H9 (cell line): ENCODE measurements around the gene SHB. TPM values are rescaled to one million over a fixed set of nuclear protein-coding genes. Genes with fewer than 3 reads are reported as not detected.

ENCODE experiments used
- DNase-seq: peaks from one replicate; pipeline ENCODE4 v3.0.0-alpha.2; 2017
- H2AFZ ChIP-seq: one replicate; pipeline ENCODE4 v1.6.1; 2013; ENCODE audit warnings: mild to moderate bottlenecking, low read length, control low read depth, moderate library complexity
- H2AK5ac ChIP-seq: 2 replicates; pipeline ENCODE4 v1.6.1; 2013; ENCODE audit warnings: low read length, control low read depth, mixed read lengths; ENCODE audit not compliant: insufficient read length
- H2BK120ac ChIP-seq: one replicate; pipeline ENCODE4 v1.6.1; 2013; ENCODE audit warnings: low read depth, mild to moderate bottlenecking, low read length, control low read depth, inconsistent platforms; ENCODE audit not compliant: poor library complexity, severe bottlenecking
- H2BK12ac ChIP-seq: 2 replicates; pipeline ENCODE4 v1.6.1; 2013; ENCODE audit warnings: low read length, control low read depth, mixed read lengths, low read depth; ENCODE audit not compliant: insufficient read length
- H2BK15ac ChIP-seq: 2 replicates; pipeline ENCODE4 v1.6.1; 2013; ENCODE audit warnings: low read depth, low read length, control low read depth
- H2BK20ac ChIP-seq: one replicate; pipeline ENCODE4 v1.6.1; 2013; ENCODE audit warnings: low read depth, mild to moderate bottlenecking, low read length, control low read depth, inconsistent platforms; ENCODE audit not compliant: poor library complexity, severe bottlenecking
- H2BK5ac ChIP-seq: 2 replicates; pipeline ENCODE4 v1.6.1; 2013; ENCODE audit warnings: low read length, control low read depth, mixed read lengths; ENCODE audit not compliant: insufficient read length
- H3K14ac ChIP-seq: 2 replicates; pipeline ENCODE4 v1.6.1; 2013; ENCODE audit warnings: low read length, control low read depth; ENCODE audit not compliant: insufficient read depth
- H3K18ac ChIP-seq: 2 replicates; pipeline ENCODE4 v1.6.1; 2013; ENCODE audit warnings: low read depth, mild to moderate bottlenecking, mixed read lengths, low read length, control low read depth; ENCODE audit not compliant: insufficient read length
- H3K23ac ChIP-seq: 2 replicates; pipeline ENCODE4 v1.6.1; 2013; ENCODE audit warnings: low read length, control low read depth, mixed read lengths, low read depth; ENCODE audit not compliant: insufficient read length
- H3K23me2 ChIP-seq: 2 replicates; pipeline ENCODE4 v1.6.1; 2013; ENCODE audit warnings: low read depth, mild to moderate bottlenecking, mixed read lengths, low read length, control low read depth; ENCODE audit not compliant: insufficient read length, poor library complexity, severe bottlenecking
- H3K27ac ChIP-seq: 2 replicates; pipeline ENCODE4 v1.5.1; 2013; ENCODE audit warnings: low read length, control low read depth, mixed read lengths, low read depth; ENCODE audit not compliant: insufficient read length
- H3K27me3 ChIP-seq: 2 replicates; pipeline ENCODE4 v1.6.1; 2013; ENCODE audit warnings: low read length, control low read depth, inconsistent platforms; ENCODE audit not compliant: insufficient read depth
- H3K4ac ChIP-seq: 2 replicates; pipeline ENCODE4 v1.6.1; 2013; ENCODE audit warnings: low read depth, mild to moderate bottlenecking, control low read depth, inconsistent platforms, low read length, moderate library complexity
- H3K4me1 ChIP-seq: 2 replicates; pipeline ENCODE4 v1.6.1; 2013; ENCODE audit warnings: low read length, control low read depth, inconsistent platforms; ENCODE audit not compliant: insufficient read depth
- H3K4me2 ChIP-seq: 2 replicates; pipeline ENCODE4 v1.6.1; 2013; ENCODE audit warnings: low read length, control low read depth, mixed read lengths; ENCODE audit not compliant: insufficient read length, insufficient read depth
- H3K56ac ChIP-seq: 2 replicates; pipeline ENCODE4 v1.6.1; 2013; ENCODE audit warnings: low read depth, mild to moderate bottlenecking, mixed read lengths, low read length, control low read depth; ENCODE audit not compliant: insufficient read length
- H3K79me1 ChIP-seq: 2 replicates; pipeline ENCODE4 v1.6.1; 2013; ENCODE audit warnings: low read depth, mild to moderate bottlenecking, moderate library complexity, low read length, control low read depth, inconsistent platforms; ENCODE audit not compliant: insufficient read depth, poor library complexity, severe bottlenecking
- H3K79me2 ChIP-seq: 2 replicates; pipeline ENCODE4 v1.6.1; 2013; ENCODE audit warnings: low read length, control low read depth, inconsistent platforms; ENCODE audit not compliant: insufficient read depth
- H3K9ac ChIP-seq: 2 replicates; pipeline ENCODE4 v1.6.1; 2013; ENCODE audit warnings: low read length, control low read depth, mixed read lengths; ENCODE audit not compliant: insufficient read length; ENCODE audit errors: extremely low read depth
- H3K9me3 ChIP-seq: one replicate; pipeline ENCODE4 v1.6.1; 2013; ENCODE audit warnings: low read depth, low read length, inconsistent platforms; ENCODE audit not compliant: control insufficient read depth
- H3T11ph ChIP-seq: one replicate; pipeline ENCODE4 v1.6.1; 2013; ENCODE audit warnings: mild to moderate bottlenecking, low read length, control low read depth, inconsistent platforms
- H4K20me1 ChIP-seq: one replicate; pipeline ENCODE4 v1.6.1; 2013; ENCODE audit not compliant: control insufficient read depth, insufficient read length, insufficient read depth
- H4K5ac ChIP-seq: 2 replicates; pipeline ENCODE4 v1.6.1; 2013; ENCODE audit warnings: low read depth, mild to moderate bottlenecking, mixed read lengths, low read length, control low read depth; ENCODE audit not compliant: insufficient read length
- H4K8ac ChIP-seq: replicated peaks from 2 replicates; pipeline ENCODE4 v1.6.1; 2013; ENCODE audit warnings: low read length, control low read depth, mixed read lengths, low read depth; ENCODE audit not compliant: insufficient read length
- H4K91ac ChIP-seq: 2 replicates; pipeline ENCODE4 v1.6.1; 2013; ENCODE audit warnings: low read depth, mild to moderate bottlenecking, moderate library complexity, mixed read lengths, low read length, control low read depth; ENCODE audit not compliant: insufficient read length
- H3K27ac Mint-ChIP-seq, 3 experiments: 2 replicates in 2 of 3; 3 replicates in 1 of 3; pipeline ENCODE4 v1.8.0; 2020 to 2021; ENCODE audit warnings: mixed read lengths in 3 of 3, mild to moderate bottlenecking in 1 of 3, moderate library complexity in 1 of 3
- H3K27me3 Mint-ChIP-seq: 2 replicates; pipeline ENCODE4 v1.8.0; 2021; ENCODE audit warnings: low read depth, mild to moderate bottlenecking, moderate library complexity, mixed read lengths
- H3K36me3 Mint-ChIP-seq, 3 experiments: 2 replicates in 2 of 3; 3 replicates in 1 of 3; pipeline ENCODE4 v1.8.0; 2020 to 2021; ENCODE audit warnings: low read depth in 3 of 3, mixed read lengths in 3 of 3; ENCODE audit not compliant: insufficient read depth in 1 of 3
- H3K4me1 Mint-ChIP-seq, 2 experiments: 2 replicates each; pipeline ENCODE4 v1.8.0; 2020; ENCODE audit warnings: mixed read lengths in 2 of 2
- H3K4me3 Mint-ChIP-seq, 2 experiments: 2 replicates in 1 of 2; 3 replicates in 1 of 2; pipeline ENCODE4 v1.8.0; 2020 to 2021; ENCODE audit warnings: mild to moderate bottlenecking in 2 of 2, mixed read lengths in 2 of 2, moderate library complexity in 1 of 2
- H3K9me3 Mint-ChIP-seq, 2 experiments: 2 replicates in 1 of 2; 3 replicates in 1 of 2; pipeline ENCODE4 v1.8.0; 2020; ENCODE audit warnings: mild to moderate bottlenecking in 2 of 2, mixed read lengths in 2 of 2, moderate library complexity in 1 of 2
- CTCF ChIP-seq: fragments of 200-600 bp; sonication (generic); conservative IDR thresholded peaks from 3 replicates; pipeline ENCODE4 v1.8.0; 2021; ENCODE audit warnings: antibody characterized with exemption, mild to moderate bottlenecking
- WGBS: extraction: QIAGEN DNeasy Blood & Tissue Kit; methylation state at CpG from one replicate; pipeline ENCODE4 v1.1.7; 2013; ENCODE audit warnings: missing lambda C conversion rate, low lambda C conversion rate, mixed read lengths; ENCODE audit not compliant: insufficient read length; ENCODE audit errors: extremely low coverage; 5-methylcytosine and 5-hydroxymethylcytosine counted together
- total RNA-seq: library from RNA; stranded (reverse); gene quantifications from 2 replicates; pipeline ENCODE4 v1.2.1, GENCODE V29; 2021

Gene SHB
- total RNA-seq, 1 experiment from 2014 or later, result 14.6 TPM

DNA sequence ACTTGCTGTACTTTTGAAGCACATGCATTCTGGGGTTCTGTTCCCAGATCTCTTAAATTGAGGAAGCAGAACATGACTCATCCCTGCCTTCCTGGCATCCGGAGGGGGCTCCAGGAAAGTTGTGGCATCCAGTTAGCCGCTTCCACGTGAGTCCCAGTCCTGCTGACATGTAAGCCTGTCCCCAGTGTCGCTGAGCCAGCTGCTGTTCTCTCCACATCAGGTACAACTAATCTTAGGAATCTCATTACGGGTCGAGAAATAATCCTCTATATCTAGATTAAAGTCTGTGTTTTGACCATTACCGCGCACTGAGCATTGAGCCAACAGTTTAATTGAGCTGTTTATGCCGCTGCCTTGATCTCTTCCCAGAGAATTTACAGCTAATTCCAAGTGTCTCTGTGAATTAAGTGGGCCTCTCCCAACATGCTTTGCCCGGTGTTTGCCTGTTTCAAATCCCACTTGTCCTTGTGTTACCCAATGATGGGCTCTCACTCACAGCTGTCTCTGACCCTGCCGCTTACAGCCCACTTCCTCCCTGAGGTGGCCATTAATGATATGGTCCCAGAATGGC lies 10.5 kb upstream of the SHB start:
- Histone ChIP-seq H3K56ac (no peak overlapping the region), H3K79me2 (no peaks in the 10 kb centered on the region), H4K91ac (no peak overlapping the region), H4K5ac (no peak overlapping the region), H3K23me2 (no peaks in the 10 kb centered on the region), H3K27ac (no peak overlapping the region), H3K9ac (no peak overlapping the region), H2BK120ac (no peak overlapping the region), H3K9me3 (no peaks in the 10 kb centered on the region), H3K4ac (no peak overlapping the region), H2BK5ac (no peak overlapping the region), H2BK12ac (no peak overlapping the region), H3K4me2 (no peak overlapping the region), H2AFZ (no peak overlapping the region), H2AK5ac (no peak overlapping the region), H3K18ac (no peak overlapping the region), H2BK15ac (no peak overlapping the region), H3K27me3 (no peaks in the 10 kb centered on the region), H3K23ac (no peak overlapping the region), H3T11ph (no peak overlapping the region), H3K4me1 (no peaks in the 10 kb centered on the region), H3K79me1 (no peaks in the 10 kb centered on the region), H2BK20ac (no peak overlapping the region), H4K20me1 (no peaks in the 10 kb centered on the region), H4K8ac (no peak overlapping the region), H3K14ac (no peak overlapping the region)
- Mint-ChIP-seq H3K27ac (no peak overlapping the region), H3K27me3 (peaks cover 6% of the 10 kb centered on the region), H3K36me3 (peaks cover 0 to 2% (median 0%) of the 10 kb centered on the region in 3 experiments; a peak in 1 of 7 replicates), H3K4me1 (peaks cover 24 to 33% of the 10 kb centered on the region in 2 experiments), H3K9me3 (peaks cover 0 to 3% of the 10 kb centered on the region in 2 experiments; a peak in 4 of 5 replicates), H3K4me3 (no peak overlapping the region)
- peak; percentile 26 for DNase-seq
- no CpG with 5 or more reads among the region's 11 CpGs for WGBS
- no peak for TF ChIP-seq CTCF
